ENCODE data around the gene RUNX3. TPM values are rescaled to one million over a fixed set of nuclear protein-coding genes. Genes with fewer than 3 reads are reported as not detected.

Gene RUNX3
- total RNA-seq, 1 experiment from 2014 or later: 22.6 TPM

DNA sequence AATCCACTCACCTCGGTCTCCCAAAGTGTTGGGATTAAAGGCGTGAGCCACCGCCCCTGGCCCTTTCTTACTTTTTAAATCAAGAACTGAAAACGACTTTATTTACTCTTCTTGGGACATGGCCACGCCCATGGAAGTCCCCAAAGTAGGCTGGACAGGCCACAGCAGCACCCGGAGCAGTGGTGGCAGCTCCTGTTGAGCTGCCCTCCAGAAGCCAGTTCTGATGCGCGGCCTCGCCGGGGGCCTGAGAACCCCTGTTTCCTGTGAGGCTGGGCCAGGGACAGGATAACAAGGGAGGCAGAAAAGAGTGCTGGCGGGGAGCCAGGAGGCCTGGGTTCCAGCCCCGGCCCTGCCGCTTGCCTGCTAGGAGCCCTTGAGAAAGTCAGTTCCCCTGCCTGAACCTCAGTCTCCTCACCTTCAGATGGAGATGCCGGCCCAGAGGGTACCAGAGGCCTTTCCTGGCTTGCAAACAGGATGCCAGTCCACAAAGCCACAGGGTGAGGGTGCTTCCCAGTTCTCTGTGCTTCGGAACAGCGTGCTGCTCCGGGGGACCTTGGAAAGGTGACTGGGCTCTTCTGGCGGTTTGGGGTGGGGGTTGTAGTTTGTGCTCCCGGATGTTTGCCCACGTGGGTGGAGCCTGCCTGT, 59.4 kb downstream of the RUNX3 start:
- ChIA-PET POLR2A (no interaction called here), CTCF (no interaction called here), RAD21 (ENCODE audit: low non-redundant PET in 1 of 2, low total read pairs in 2 of 2, uncharacterized antibody in 2 of 2, unreplicated experiment in 2 of 2) (no interaction called here)
- TF ChIP-seq, protein P1, sequence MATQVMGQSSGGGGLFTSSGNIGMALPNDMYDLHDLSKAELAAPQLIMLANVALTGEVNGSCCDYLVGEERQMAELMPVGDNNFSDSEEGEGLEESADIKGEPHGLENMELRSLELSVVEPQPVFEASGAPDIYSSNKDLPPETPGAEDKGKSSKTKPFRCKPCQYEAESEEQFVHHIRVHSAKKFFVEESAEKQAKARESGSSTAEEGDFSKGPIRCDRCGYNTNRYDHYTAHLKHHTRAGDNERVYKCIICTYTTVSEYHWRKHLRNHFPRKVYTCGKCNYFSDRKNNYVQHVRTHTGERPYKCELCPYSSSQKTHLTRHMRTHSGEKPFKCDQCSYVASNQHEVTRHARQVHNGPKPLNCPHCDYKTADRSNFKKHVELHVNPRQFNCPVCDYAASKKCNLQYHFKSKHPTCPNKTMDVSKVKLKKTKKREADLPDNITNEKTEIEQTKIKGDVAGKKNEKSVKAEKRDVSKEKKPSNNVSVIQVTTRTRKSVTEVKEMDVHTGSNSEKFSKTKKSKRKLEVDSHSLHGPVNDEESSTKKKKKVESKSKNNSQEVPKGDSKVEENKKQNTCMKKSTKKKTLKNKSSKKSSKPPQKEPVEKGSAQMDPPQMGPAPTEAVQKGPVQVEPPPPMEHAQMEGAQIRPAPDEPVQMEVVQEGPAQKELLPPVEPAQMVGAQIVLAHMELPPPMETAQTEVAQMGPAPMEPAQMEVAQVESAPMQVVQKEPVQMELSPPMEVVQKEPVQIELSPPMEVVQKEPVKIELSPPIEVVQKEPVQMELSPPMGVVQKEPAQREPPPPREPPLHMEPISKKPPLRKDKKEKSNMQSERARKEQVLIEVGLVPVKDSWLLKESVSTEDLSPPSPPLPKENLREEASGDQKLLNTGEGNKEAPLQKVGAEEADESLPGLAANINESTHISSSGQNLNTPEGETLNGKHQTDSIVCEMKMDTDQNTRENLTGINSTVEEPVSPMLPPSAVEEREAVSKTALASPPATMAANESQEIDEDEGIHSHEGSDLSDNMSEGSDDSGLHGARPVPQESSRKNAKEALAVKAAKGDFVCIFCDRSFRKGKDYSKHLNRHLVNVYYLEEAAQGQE (IDR thresholded peaks at IDR 0.05; ENCODE audit: low read depth): no peak
- TF ChIP-seq TCF7L2 (IDR thresholded peaks at IDR 0.05; ENCODE audit: borderline replicate concordance, extremely low read depth, insufficient read depth, insufficient read length) (no peak), ZNF274 (IDR thresholded peaks at IDR 0.05; ENCODE audit: low read depth, low read length) (no peak), ELF1 (IDR thresholded peaks at IDR 0.05; ENCODE audit: borderline replicate concordance, low read depth) (no peak), POLR2A (IDR thresholded peaks at IDR 0.05; ENCODE audit: borderline replicate concordance, extremely low read depth, insufficient read depth, insufficient read length) (no peak), JUND (IDR thresholded peaks at IDR 0.05) (no peak)
- TF ChIP-seq, protein P2, sequence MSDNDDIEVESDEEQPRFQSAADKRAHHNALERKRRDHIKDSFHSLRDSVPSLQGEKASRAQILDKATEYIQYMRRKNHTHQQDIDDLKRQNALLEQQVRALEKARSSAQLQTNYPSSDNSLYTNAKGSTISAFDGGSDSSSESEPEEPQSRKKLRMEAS (IDR thresholded peaks at IDR 0.05): no peak
- TF ChIP-seq, protein P3, sequence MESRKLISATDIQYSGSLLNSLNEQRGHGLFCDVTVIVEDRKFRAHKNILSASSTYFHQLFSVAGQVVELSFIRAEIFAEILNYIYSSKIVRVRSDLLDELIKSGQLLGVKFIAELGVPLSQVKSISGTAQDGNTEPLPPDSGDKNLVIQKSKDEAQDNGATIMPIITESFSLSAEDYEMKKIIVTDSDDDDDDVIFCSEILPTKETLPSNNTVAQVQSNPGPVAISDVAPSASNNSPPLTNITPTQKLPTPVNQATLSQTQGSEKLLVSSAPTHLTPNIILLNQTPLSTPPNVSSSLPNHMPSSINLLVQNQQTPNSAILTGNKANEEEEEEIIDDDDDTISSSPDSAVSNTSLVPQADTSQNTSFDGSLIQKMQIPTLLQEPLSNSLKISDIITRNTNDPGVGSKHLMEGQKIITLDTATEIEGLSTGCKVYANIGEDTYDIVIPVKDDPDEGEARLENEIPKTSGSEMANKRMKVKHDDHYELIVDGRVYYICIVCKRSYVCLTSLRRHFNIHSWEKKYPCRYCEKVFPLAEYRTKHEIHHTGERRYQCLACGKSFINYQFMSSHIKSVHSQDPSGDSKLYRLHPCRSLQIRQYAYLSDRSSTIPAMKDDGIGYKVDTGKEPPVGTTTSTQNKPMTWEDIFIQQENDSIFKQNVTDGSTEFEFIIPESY (IDR thresholded peaks at IDR 0.05; ENCODE audit: extremely low read depth, insufficient replicate concordance, low read length): no peak
- TF ChIP-seq, protein P4, sequence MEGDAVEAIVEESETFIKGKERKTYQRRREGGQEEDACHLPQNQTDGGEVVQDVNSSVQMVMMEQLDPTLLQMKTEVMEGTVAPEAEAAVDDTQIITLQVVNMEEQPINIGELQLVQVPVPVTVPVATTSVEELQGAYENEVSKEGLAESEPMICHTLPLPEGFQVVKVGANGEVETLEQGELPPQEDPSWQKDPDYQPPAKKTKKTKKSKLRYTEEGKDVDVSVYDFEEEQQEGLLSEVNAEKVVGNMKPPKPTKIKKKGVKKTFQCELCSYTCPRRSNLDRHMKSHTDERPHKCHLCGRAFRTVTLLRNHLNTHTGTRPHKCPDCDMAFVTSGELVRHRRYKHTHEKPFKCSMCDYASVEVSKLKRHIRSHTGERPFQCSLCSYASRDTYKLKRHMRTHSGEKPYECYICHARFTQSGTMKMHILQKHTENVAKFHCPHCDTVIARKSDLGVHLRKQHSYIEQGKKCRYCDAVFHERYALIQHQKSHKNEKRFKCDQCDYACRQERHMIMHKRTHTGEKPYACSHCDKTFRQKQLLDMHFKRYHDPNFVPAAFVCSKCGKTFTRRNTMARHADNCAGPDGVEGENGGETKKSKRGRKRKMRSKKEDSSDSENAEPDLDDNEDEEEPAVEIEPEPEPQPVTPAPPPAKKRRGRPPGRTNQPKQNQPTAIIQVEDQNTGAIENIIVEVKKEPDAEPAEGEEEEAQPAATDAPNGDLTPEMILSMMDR (IDR thresholded peaks at IDR 0.05 in 2 of 3, conservative IDR thresholded peaks at IDR 0.05 in 1 of 3; ENCODE audit: borderline replicate concordance in 1 of 3, insufficient read depth in 1 of 3, low read depth in 2 of 3, low read length in 2 of 3): no peak
- BruUV-seq (replicated peaks): no TSS peak
- Histone ChIP-seq H3K4me3 (replicated peaks in 1 of 2; ENCODE audit: low read depth in 1 of 2, low read length in 2 of 2) (no peak overlapping the region), H3K27ac (ENCODE audit: low read depth, low read length) (no peak overlapping the region), H4K20me1 (ENCODE audit: insufficient read depth) (no peaks in the 10 kb centered on the region), H3K79me2 (ENCODE audit: insufficient read depth, low read length) (no peaks in the 10 kb centered on the region), H3K27me3 (ENCODE audit: insufficient read depth, low read length) (no peaks in the 10 kb centered on the region), H3K9ac (ENCODE audit: low read length) (no peak overlapping the region), H3K9me3 (ENCODE audit: control insufficient read depth in 1 of 2, insufficient read depth in 1 of 2, low read depth in 1 of 2, low read length in 2 of 2) (no peaks in the 10 kb centered on the region), H3K4me2 (ENCODE audit: low read length) (no peak overlapping the region), H2AFZ (ENCODE audit: low read depth, low read length, poor library complexity, severe bottlenecking) (no peak overlapping the region), H3K4me1 (ENCODE audit: control insufficient read depth in 1 of 2, insufficient read depth in 2 of 2, low read length in 2 of 2) (peaks cover 0 to 6% of the 10 kb centered on the region in 2 experiments; a peak in 1 of 4 replicates), H3K36me3 (ENCODE audit: control insufficient read depth in 1 of 2, insufficient read depth in 2 of 2, low read length in 2 of 2) (no peaks in the 10 kb centered on the region), H3K9me2 (ENCODE audit: insufficient read depth) (no peaks in the 10 kb centered on the region)
- no peak for DNase-seq (ENCODE audit: low read depth, low spot score)
- no peak for ATAC-seq
- intact Hi-C loops (cut with micrococcal nuclease): no loop called here
